ENCODE data around the gene NR3C2. TPM values are rescaled to one million over a fixed set of nuclear protein-coding genes. Genes with fewer than 3 reads are reported as not detected.

The NR3C2 gene
- total and polyA plus RNA-seq, 2 of the 4 experiments (the other 2 are of a cell fraction): 1.1 to 2.3 TPM

DNA sequence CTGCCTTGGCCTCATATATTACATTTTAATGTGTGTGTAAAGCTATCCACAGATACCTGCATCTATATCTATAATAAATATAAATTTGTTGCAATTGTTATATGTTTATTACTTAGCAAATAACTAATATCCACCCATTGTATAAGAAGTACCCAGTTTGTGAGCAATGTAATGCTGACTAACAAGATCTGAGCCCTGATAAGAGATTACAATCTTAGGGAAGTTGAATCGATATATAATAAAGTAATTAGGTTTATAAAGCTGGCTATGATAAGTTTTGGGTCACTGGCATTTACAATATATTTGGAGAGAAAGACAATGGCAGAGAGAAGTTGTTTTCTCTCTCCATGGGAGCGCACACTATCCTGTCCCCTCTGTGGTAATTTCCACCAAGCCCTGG is 280.6 kb downstream of the NR3C2 start:
- ChIA-PET CTCF (no interaction called here), POLR2A (ENCODE audit: unreplicated experiment) (no interaction called here)
- no peaks in the 10 kb centered on the region for H3K79me1 ChIP-seq (ENCODE audit: low read depth in 1 of 2, low read length in 2 of 2)
- no peak overlapping the region for H3K9ac ChIP-seq (ENCODE audit: low read depth, low read length)
- H3K14ac ChIP-seq (replicated peaks; ENCODE audit: low read depth, low read length): no peak overlapping the region
- no peak for DNase-seq
- H2BK20ac ChIP-seq (ENCODE audit: low read depth, low read length): no peak overlapping the region
- intact Hi-C loops (cut with micrococcal nuclease): no loop called here
- H2AK5ac ChIP-seq (ENCODE audit: low read depth, low read length): no peak overlapping the region
- no peak overlapping the region for H3K56ac ChIP-seq (ENCODE audit: extremely low read depth, insufficient read depth, low read length)
- no peak overlapping the region for H3K23ac ChIP-seq (ENCODE audit: low read depth, low read length)
- no TSS peak for BruUV-seq (replicated peaks)
- H2AK9ac ChIP-seq (replicated peaks; ENCODE audit: low read depth, low read length, poor library complexity): no peak overlapping the region
- H3K18ac ChIP-seq (ENCODE audit: low read depth, low read length): no peak overlapping the region
- in situ Hi-C loops (cut with MboI; ENCODE audit: low sequenced_read_pairs): no loop called here
- H4K20me1 ChIP-seq (ENCODE audit: insufficient read depth, low read length): no peaks in the 10 kb centered on the region
- no peaks in the 10 kb centered on the region for H3K9me3 ChIP-seq (ENCODE audit: control insufficient read depth, insufficient read depth, low read length)
- H2BK120ac ChIP-seq (ENCODE audit: low read depth, low read length): no peak overlapping the region
- H3K36me3 ChIP-seq (ENCODE audit: control insufficient read depth, insufficient read depth, low read length): no peaks in the 10 kb centered on the region
- dilution Hi-C loops (cut with HindIII; ENCODE audit: low sequenced_read_pairs, unreplicated experiment): no loop called here
- H3K4me3 ChIP-seq (ENCODE audit: insufficient read depth, low read depth, low read length): no peak overlapping the region
- H2BK15ac ChIP-seq (ENCODE audit: low read depth, low read length): no peak overlapping the region
- no peaks in the 10 kb centered on the region for H3K4me1 ChIP-seq (ENCODE audit: control insufficient read depth, insufficient read depth, low read length)
- H3K27me3 ChIP-seq (ENCODE audit: control insufficient read depth, insufficient read depth, low read length): no peaks in the 10 kb centered on the region
- H4K91ac ChIP-seq (ENCODE audit: insufficient read depth, low read depth, low read length): no peak overlapping the region
- H3K4me2 ChIP-seq (ENCODE audit: low read depth, low read length): no peak overlapping the region
- no peak overlapping the region for H4K8ac ChIP-seq (ENCODE audit: low read depth in 2 of 2, low read length in 2 of 2)
- H3K27ac ChIP-seq (ENCODE audit: insufficient read depth, low read length): no peak overlapping the region
- no peak for ATAC-seq (ENCODE audit: low read depth)
- H4K5ac ChIP-seq (ENCODE audit: low read depth, low read length): no peak overlapping the region
- no peaks in the 10 kb centered on the region for H3K9me1 ChIP-seq (ENCODE audit: insufficient read depth, low read length)
- TF ChIP-seq POLR2A (IDR thresholded peaks at IDR 0.05; ENCODE audit: low read depth, low read length): no peak
- no peak for TF ChIP-seq RAD21 (IDR thresholded peaks at IDR 0.05; ENCODE audit: low read length)
- TF ChIP-seq, protein P1, sequence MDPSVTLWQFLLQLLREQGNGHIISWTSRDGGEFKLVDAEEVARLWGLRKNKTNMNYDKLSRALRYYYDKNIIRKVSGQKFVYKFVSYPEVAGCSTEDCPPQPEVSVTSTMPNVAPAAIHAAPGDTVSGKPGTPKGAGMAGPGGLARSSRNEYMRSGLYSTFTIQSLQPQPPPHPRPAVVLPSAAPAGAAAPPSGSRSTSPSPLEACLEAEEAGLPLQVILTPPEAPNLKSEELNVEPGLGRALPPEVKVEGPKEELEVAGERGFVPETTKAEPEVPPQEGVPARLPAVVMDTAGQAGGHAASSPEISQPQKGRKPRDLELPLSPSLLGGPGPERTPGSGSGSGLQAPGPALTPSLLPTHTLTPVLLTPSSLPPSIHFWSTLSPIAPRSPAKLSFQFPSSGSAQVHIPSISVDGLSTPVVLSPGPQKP (IDR thresholded peaks at IDR 0.05; ENCODE audit: borderline replicate concordance, low read depth, low read length): no peak
- no peak for TF ChIP-seq CEBPB (IDR thresholded peaks at IDR 0.05; ENCODE audit: low read depth, low read length)
- no peak for TF ChIP-seq BHLHE40 (IDR thresholded peaks at IDR 0.05; ENCODE audit: low read depth, low read length)
- no peak for TF ChIP-seq RFX5 (IDR thresholded peaks at IDR 0.05; ENCODE audit: low read depth, low read length)
- no peak for TF ChIP-seq MXI1 (IDR thresholded peaks at IDR 0.05; ENCODE audit: borderline replicate concordance, low read depth, low read length)
- TF ChIP-seq, protein P2, sequence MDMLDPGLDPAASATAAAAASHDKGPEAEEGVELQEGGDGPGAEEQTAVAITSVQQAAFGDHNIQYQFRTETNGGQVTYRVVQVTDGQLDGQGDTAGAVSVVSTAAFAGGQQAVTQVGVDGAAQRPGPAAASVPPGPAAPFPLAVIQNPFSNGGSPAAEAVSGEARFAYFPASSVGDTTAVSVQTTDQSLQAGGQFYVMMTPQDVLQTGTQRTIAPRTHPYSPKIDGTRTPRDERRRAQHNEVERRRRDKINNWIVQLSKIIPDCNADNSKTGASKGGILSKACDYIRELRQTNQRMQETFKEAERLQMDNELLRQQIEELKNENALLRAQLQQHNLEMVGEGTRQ (IDR thresholded peaks at IDR 0.05; ENCODE audit: low read depth, low read length): no peak
- no peak for TF ChIP-seq MAZ (IDR thresholded peaks at IDR 0.05; ENCODE audit: borderline replicate concordance, low read depth, low read length)
- no peak for TF ChIP-seq NFE2L2 (IDR thresholded peaks at IDR 0.05; ENCODE audit: low read depth, low read length)
- TF ChIP-seq SMC3 (IDR thresholded peaks at IDR 0.05; ENCODE audit: low read depth, low read length): no peak
- WGBS, 2 experiments (ENCODE audit: extremely low coverage in 2 of 2, insufficient read length in 1 of 2): no CpG with 5 or more reads among the region's 2 CpGs
- H2BK5ac ChIP-seq (ENCODE audit: low read depth, low read length, poor library complexity, severe bottlenecking): no peak overlapping the region
- H2AFZ ChIP-seq (replicated peaks; ENCODE audit: low read length, poor library complexity): no peak overlapping the region
- no peak overlapping the region for H3K4ac ChIP-seq (ENCODE audit: low read depth, low read length)

Measured in IMR-90 (cell line).